H1 (cell line): ENCODE measurements around the gene DAGLA. TPM values are rescaled to one million over a fixed set of nuclear protein-coding genes. Genes with fewer than 3 reads are reported as not detected.

Source experiments
- CTCF ChIA-PET: fragments of 300-600 bp; sonication (Branson Sonifier 250); formaldehyde crosslinking; loops from one replicate; lab custom pipeline; 2021; ENCODE audit not compliant: partially characterized antibody; lab: Charles Lee
- POLR2A ChIA-PET: fragments of 300-600 bp; sonication (Branson Sonifier 250); formaldehyde crosslinking; loops from one replicate; lab custom pipeline; 2021; ENCODE audit warnings: inconsistent platforms; ENCODE audit not compliant: partially characterized antibody; lab: Charles Lee
- DNase-seq, 2 experiments: peaks; one replicate each; pipeline versions ENCODE4 v3.0.0 to v3.0.0-alpha.2; 2010 to 2022; ENCODE audit warnings: low spot score in 2 of 2, low read depth in 1 of 2, mixed read lengths in 1 of 2
- FAIRE-seq: peaks from 2 replicates; lab custom pipeline; 2011; peaks lifted over from hg19 to GRCh38; lab: Jason Lieb, UNC
- H2AFZ ChIP-seq: 2 replicates; pipeline ENCODE4 v1.8.1; 2012; ENCODE audit warnings: low read length, inconsistent platforms
- H2AK5ac ChIP-seq: 2 replicates; pipeline ENCODE4 v1.6.1; 2013; ENCODE audit warnings: low read depth, low read length
- H2BK120ac ChIP-seq: replicated peaks from 2 replicates; pipeline ENCODE3; 2013; ENCODE audit warnings: low read depth, low read length, inconsistent platforms
- H2BK12ac ChIP-seq: 2 replicates; pipeline ENCODE4 v1.6.1; 2013; ENCODE audit warnings: low read depth, low read length
- H2BK15ac ChIP-seq: 2 replicates; pipeline ENCODE4 v1.6.1; 2013; ENCODE audit warnings: low read length
- H2BK20ac ChIP-seq: 2 replicates; pipeline ENCODE4 v1.6.1; 2013; ENCODE audit warnings: low read length
- H2BK5ac ChIP-seq: 2 replicates; pipeline ENCODE4 v1.6.1; 2013; ENCODE audit warnings: low read depth, low read length
- H3K14ac ChIP-seq: 2 replicates; pipeline ENCODE4 v1.6.1; 2013; ENCODE audit warnings: inconsistent platforms; ENCODE audit not compliant: insufficient read length
- H3K18ac ChIP-seq: 2 replicates; pipeline ENCODE4 v1.6.1; 2013; ENCODE audit warnings: low read length; ENCODE audit errors: extremely low read depth
- H3K23ac ChIP-seq: 2 replicates; pipeline ENCODE4 v1.6.1; 2013; ENCODE audit warnings: inconsistent platforms; ENCODE audit not compliant: insufficient read length
- H3K23me2 ChIP-seq: 2 replicates; pipeline ENCODE4 v1.6.1; 2013; ENCODE audit warnings: low read depth, low read length
- H3K27ac ChIP-seq: 2 replicates; pipeline ENCODE4 v1.6.1; 2011; ENCODE audit warnings: low read depth, low read length, inconsistent platforms
- H3K27me3 ChIP-seq, 4 experiments: replicated peaks in 1 of 4; 1 replicate in 1 of 4; 2 replicates in 3 of 4; pipeline versions ENCODE4 v1.6.1 to v1.8.1; 2011 to 2013; ENCODE audit warnings: low read length in 3 of 4, mild to moderate bottlenecking in 3 of 4, inconsistent platforms in 2 of 4, mixed read lengths in 2 of 4, moderate library complexity in 1 of 4; ENCODE audit not compliant: control insufficient read depth in 3 of 4, insufficient read depth in 3 of 4; ENCODE audit errors: extremely low read depth in 1 of 4
- H3K36me3 ChIP-seq, 4 experiments: 2 replicates each; pipeline versions ENCODE4 v1.6.1 to v1.8.1; 2011 to 2013; ENCODE audit warnings: mild to moderate bottlenecking in 4 of 4, low read length in 3 of 4, moderate library complexity in 2 of 4, control low read depth in 1 of 4, inconsistent platforms in 1 of 4; ENCODE audit not compliant: insufficient read depth in 4 of 4, control insufficient read depth in 2 of 4
- H3K4ac ChIP-seq: replicated peaks from 2 replicates; pipeline ENCODE3; 2013; ENCODE audit warnings: low read length, low read depth, mixed read lengths, inconsistent platforms; ENCODE audit not compliant: insufficient read length
- H3K4me1 ChIP-seq, 4 experiments: replicated peaks in 1 of 4; 1 replicate in 1 of 4; 2 replicates in 3 of 4; pipeline versions ENCODE4 v1.6.1 to v1.8.1; 2011 to 2013; ENCODE audit warnings: low read length in 3 of 4, inconsistent platforms in 2 of 4, mixed read lengths in 1 of 4; ENCODE audit not compliant: insufficient read depth in 4 of 4, control insufficient read depth in 3 of 4
- H3K4me2 ChIP-seq, 2 experiments: 2 replicates each; pipeline versions ENCODE4 v1.6.1 to v1.8.1; 2011 to 2013; ENCODE audit warnings: low read depth in 2 of 2, low read length in 2 of 2, control low read depth in 1 of 2, inconsistent platforms in 1 of 2, mild to moderate bottlenecking in 1 of 2; ENCODE audit not compliant: insufficient read depth in 1 of 2
- H3K4me3 ChIP-seq, 4 experiments: fragments of 200-600, 300-600 bp in 1 of 4; sonication (generic), shearing (Covaris generic), sonication (Bioruptor Twin) in 1 of 4; 2 replicates each; pipeline versions ENCODE4 v1.5.1 to v1.8.1; 2011 to 2016; ENCODE audit warnings: low read length in 4 of 4, low read depth in 3 of 4, control low read depth in 2 of 4, inconsistent platforms in 2 of 4, mild to moderate bottlenecking in 2 of 4, mixed read lengths in 1 of 4, moderate library complexity in 1 of 4; ENCODE audit not compliant: insufficient read depth in 2 of 4; ENCODE audit errors: extremely low read depth in 1 of 4
- H3K56ac ChIP-seq: replicated peaks from 2 replicates; pipeline ENCODE3; 2013; ENCODE audit warnings: low read depth, mild to moderate bottlenecking, mixed read lengths, low read length, inconsistent platforms; ENCODE audit not compliant: insufficient read length
- H3K79me1 ChIP-seq: 2 replicates; pipeline ENCODE4 v1.6.1; 2013; ENCODE audit warnings: low read depth, low read length, control low read depth
- H3K79me2 ChIP-seq, 2 experiments: 2 replicates each; pipeline versions ENCODE4 v1.6.1 to v1.8.1; 2012 to 2013; ENCODE audit warnings: low read length in 2 of 2, mild to moderate bottlenecking in 2 of 2, inconsistent platforms in 1 of 2; ENCODE audit not compliant: insufficient read depth in 2 of 2, control insufficient read depth in 1 of 2
- H3K9ac ChIP-seq, 4 experiments: replicated peaks in 1 of 4; 1 replicate in 1 of 4; 2 replicates in 3 of 4; pipeline versions ENCODE4 v1.6.1 to v1.8.1; 2011 to 2013; ENCODE audit warnings: low read depth in 3 of 4, low read length in 3 of 4, control low read depth in 2 of 4, mild to moderate bottlenecking in 2 of 4, moderate library complexity in 2 of 4, inconsistent platforms in 1 of 4; ENCODE audit errors: extremely low read depth in 1 of 4
- H3K9me3 ChIP-seq, 2 experiments: 2 replicates each; pipeline versions ENCODE4 v1.6.1 to v1.8.1; 2012 to 2013; ENCODE audit warnings: mild to moderate bottlenecking in 2 of 2, moderate library complexity in 2 of 2, control low read depth in 1 of 2, inconsistent platforms in 1 of 2, low read depth in 1 of 2, low read length in 1 of 2, mixed read lengths in 1 of 2; ENCODE audit not compliant: insufficient read depth in 2 of 2
- H4K20me1 ChIP-seq, 2 experiments: replicated peaks in 1 of 2; 2 replicates each; pipeline versions ENCODE3 to v1.8.1; 2011 to 2013; ENCODE audit warnings: inconsistent platforms in 2 of 2, low read length in 2 of 2, mild to moderate bottlenecking in 1 of 2; ENCODE audit not compliant: insufficient read depth in 2 of 2, control insufficient read depth in 1 of 2
- H4K5ac ChIP-seq: 2 replicates; pipeline ENCODE4 v1.6.1; 2013; ENCODE audit warnings: low read length, low read depth, mixed read lengths, inconsistent platforms; ENCODE audit not compliant: insufficient read length
- H4K8ac ChIP-seq: 2 replicates; pipeline ENCODE4 v1.8.0; 2013; ENCODE audit warnings: mild to moderate bottlenecking, moderate library complexity, low read length, inconsistent platforms; ENCODE audit not compliant: insufficient read depth; ENCODE audit errors: extremely low read depth
- H4K91ac ChIP-seq: replicated peaks from 2 replicates; pipeline ENCODE3; 2013; ENCODE audit warnings: low read length, mixed read lengths, inconsistent platforms; ENCODE audit not compliant: insufficient read length
- ATF3 ChIP-seq: IDR thresholded peaks from 2 replicates; pipeline ENCODE4 v1.6.1; 2011; ENCODE audit warnings: low read depth, mild to moderate bottlenecking, low read length; ENCODE audit not compliant: insufficient read depth
- KDM1A ChIP-seq: fragments of 200-600, 300-600 bp; sonication (generic); IDR thresholded peaks from 2 replicates; pipeline ENCODE4 v1.7.1; 2016; ENCODE audit warnings: mild to moderate bottlenecking, low read length, borderline replicate concordance
- MAFK ChIP-seq: IDR thresholded peaks from 2 replicates; pipeline ENCODE4 v1.6.1; 2012; ENCODE audit warnings: low read depth, mild to moderate bottlenecking, improper control_type of control experiment, low read length
- PHF8 ChIP-seq: fragments of 200-600 bp; sonication (generic); conservative IDR thresholded peaks from 2 replicates; pipeline ENCODE4 v1.7.1; 2012; ENCODE audit warnings: low read depth, mild to moderate bottlenecking, inconsistent platforms, low read length, moderate library complexity
- RNF2 ChIP-seq: fragments of 200-900, 300-1000 bp; sonication (generic); IDR thresholded peaks from 2 replicates; pipeline ENCODE4 v1.7.1; 2016; ENCODE audit warnings: borderline replicate concordance, low read depth, mild to moderate bottlenecking, antibody characterized with exemption, low read length; ENCODE audit not compliant: poor library complexity, severe bottlenecking; ENCODE audit errors: missing control alignments
- SP4 ChIP-seq: IDR thresholded peaks from 2 replicates; pipeline ENCODE4 v1.6.1; 2012; ENCODE audit warnings: low read length, inconsistent platforms
- TAF1 ChIP-seq: IDR thresholded peaks from 2 replicates; pipeline ENCODE4 v1.6.1; 2011; ENCODE audit warnings: mild to moderate bottlenecking, low read depth, low read length
- TBP ChIP-seq: IDR thresholded peaks from 2 replicates; pipeline ENCODE4 v1.6.1; 2011; ENCODE audit warnings: low read depth, low read length, improper control_type of control experiment
- WGBS, 2 experiments: shearing (Covaris generic) in 1 of 2; methylation state at CpG; one replicate each; pipeline versions ENCODE4 v1.1.6 to v1.1.7; 2013 to 2015; ENCODE audit warnings: low lambda C conversion rate in 2 of 2, mixed read lengths in 2 of 2, inconsistent platforms in 1 of 2, low coverage in 1 of 2, missing lambda C conversion rate in 1 of 2; ENCODE audit not compliant: insufficient replicate concordance in 2 of 2, insufficient coverage in 1 of 2, insufficient read length in 1 of 2; ENCODE audit errors: extremely low coverage in 1 of 2, missing lambda C conversion rate in 1 of 2; 5-methylcytosine and 5-hydroxymethylcytosine counted together
- polyA plus RNA-seq, 7 experiments: library from polyadenylated mRNA; depleted of rRNA in 3 of 7; stranded (reverse) in 5 of 7; unstranded in 2 of 7; fragments of >200 nt in 5 of 7; fragments of 200-250 nt in 2 of 7; gene quantifications; 1 replicate in 5 of 7; 2 replicates in 1 of 7; 4 replicates in 1 of 7; pipeline versions ENCODE4 v1.2.1 to v1.2.3, GENCODE V29; 2011 to 2013; ENCODE audit warnings: missing spikeins in 2 of 7, mixed read lengths in 2 of 7
- total RNA-seq: library from RNA; stranded (reverse); fragmentation: NEBNext Ultra II Directional; extraction: Animal tissue kit (Norgen Biotek cat#: 25700); gene quantifications from 2 replicates; pipeline ENCODE4 v1.2.1, GENCODE V29; 2021

Gene DAGLA
- total and polyA plus RNA-seq, 2 of the 8 experiments (the other 6 are each of a cell fraction or from before 2014, with no cell fraction given), result 3.6 to 6.6 TPM

- no peaks in the 10 kb centered on the region for H3K27me3 ChIP-seq
- no peaks in the 10 kb centered on the region; a peak in 1 of 4 replicates for H3K79me2 ChIP-seq
- H2AFZ ChIP-seq, result no peak overlapping the region
- H3K36me3 ChIP-seq, result no peaks in the 10 kb centered on the region; a peak in 1 of 8 replicates
- peak overlapping the region; percentile 96 for H3K18ac ChIP-seq
- H3K4me3 ChIP-seq, result no peak overlapping the region
- H3K14ac ChIP-seq, result no peak overlapping the region
- peak overlapping the region; percentile 90; the same call in 1 of the 2 replicates for H2BK20ac ChIP-seq
- H2AK5ac ChIP-seq, result peak overlapping the region; percentile 96
- CTCF ChIA-PET, result interaction anchor here (1.0 to 8.3 kb wide), 13 partner anchors 8 to 52 kb away, joined by 3 to 127 read pairs (median 5); no protein-coding TSS in a partner anchor
- no peak for DNase-seq
- H4K5ac ChIP-seq, result peak overlapping the region; percentile 70
- no peak overlapping the region for H3K56ac ChIP-seq
- FAIRE-seq, result no peak
- H3K4me2 ChIP-seq, result peak overlapping the region; percentile 40 to 69; a peak in 3 of 4 replicates
- H3K4ac ChIP-seq, result peak overlapping the region; percentile 89
- peak overlapping the region; percentile 83; the same call in 1 of the 2 replicates for H2BK15ac ChIP-seq
- peaks cover 0 to 34% (median 25%) of the 10 kb centered on the region in 4 experiments; a peak in 6 of 7 replicates for H3K4me1 ChIP-seq
- peaks cover 0 to 3% of the 10 kb centered on the region in 2 experiments for H4K20me1 ChIP-seq
- H3K23me2 ChIP-seq, result peaks cover 2% of the 10 kb centered on the region
- no peak overlapping the region for H3K23ac ChIP-seq
- peak overlapping the region; percentile 98 for H4K91ac ChIP-seq
- H3K27ac ChIP-seq, result no peak overlapping the region
- no peak overlapping the region for H2BK120ac ChIP-seq
- no peaks in the 10 kb centered on the region for H3K9me3 ChIP-seq
- peak overlapping the region; percentile 97; the same call in 1 of the 2 replicates for H2BK12ac ChIP-seq
- peak overlapping the region; percentile 97; the same call in 1 of the 2 replicates for H2BK5ac ChIP-seq
- no peak overlapping the region for H3K9ac ChIP-seq
- no peak overlapping the region; the same call in 1 of the 2 replicates for H4K8ac ChIP-seq
- POLR2A ChIA-PET, result interaction anchor here (1.1 to 2.0 kb wide), 6 partner anchors 8 to 130 kb away, joined by 3 to 5 read pairs (median 3); partner anchors contain the start of genes FEN1 and TMEM258
- H3K79me1 ChIP-seq, result no peaks in the 10 kb centered on the region; the same call in 1 of the 2 replicates
- WGBS, 2 experiments, result 87% methylated on average over 17 of the region's 19 CpGs; no CpG with 5 or more reads in 1 of the 2 experiments
- TF ChIP-seq MAFK (no peak), KDM1A (no peak), PHF8 (no peak), ATF3 (no peak), RNF2 (no peak), TAF1 (no peak), SP4 (no peak), TBP (no peak)
Measured at GRCh38 chr11:61717286-61718033, 37.3 kb downstream of the DAGLA start.
